Psoas muscle (tissue), 8 donors: ENCODE measurements around the gene LSP1. TPM values are rescaled to one million over a fixed set of nuclear protein-coding genes. Genes with fewer than 3 reads are reported as not detected.

ENCODE experiments used
- ATAC-seq, 4 donors: fragments of 200-7000 bp; cut with Tn5 transposase; one replicate each; pipeline ENCODE4 v1.9.1; 2020; ENCODE audit warnings: moderate library complexity in 3 of 4, mild to moderate bottlenecking in 2 of 4
- DNase-seq, 2 donors: peaks; one replicate each; pipeline ENCODE4 v3.0.0-alpha.2; 2020
- H3K27ac ChIP-seq: fragments of 200-600 bp; one replicate; pipeline ENCODE4 v1.8.0; 2022
- H3K27me3 ChIP-seq, 3 donors: fragments of 200-600 bp in 1 of 3; one replicate each; pipeline versions ENCODE4 v1.6.1 to v1.8.0; 2013 to 2022; ENCODE audit warnings: low read length in 2 of 3, mild to moderate bottlenecking in 2 of 3, moderate library complexity in 1 of 3; ENCODE audit not compliant: insufficient read depth in 3 of 3
- H3K36me3 ChIP-seq, 2 donors: fragments of 200-600 bp in 1 of 2; one replicate each; pipeline versions ENCODE4 v1.6.1 to v1.8.0; 2013 to 2022; ENCODE audit warnings: low read depth in 1 of 2, mild to moderate bottlenecking in 1 of 2, moderate library complexity in 1 of 2; ENCODE audit not compliant: insufficient read depth in 1 of 2
- H3K4me1 ChIP-seq: fragments of 200-600 bp; one replicate; pipeline ENCODE4 v1.8.0; 2022
- H3K4me3 ChIP-seq: fragments of 200-600 bp; one replicate; pipeline ENCODE4 v1.8.0; 2022; ENCODE audit warnings: mild to moderate bottlenecking
- H3K9me3 ChIP-seq: fragments of 200-600 bp; one replicate; pipeline ENCODE4 v1.8.0; 2022
- CTCF ChIP-seq: fragments of 200-600 bp; IDR thresholded peaks from one replicate; pipeline ENCODE4 v1.8.0; 2022; ENCODE audit warnings: antibody characterized with exemption
- WGBS, 3 donors: extraction: QIAGEN DNeasy Blood & Tissue Kit; methylation state at CpG; one replicate each; pipeline versions ENCODE4 v1.1.6 to v1.1.7; 2013; 5-methylcytosine and 5-hydroxymethylcytosine counted together
- intact Hi-C, 2 donors: fragments of 100-400 bp; cut with DNase I; formaldehyde crosslinking; loops; one replicate each; pipeline versions ENCODE4 v1.11.0 to v1.14.2; 2022
- polyA plus RNA-seq, 3 donors: library from polyadenylated mRNA; stranded (reverse); fragments of 200-250 nt; gene quantifications; one replicate each; pipeline ENCODE4 v1.2.3, GENCODE V29; 2013
- total RNA-seq, 4 donors: library from RNA; stranded (reverse); fragmentation: NEBNext Ultra II Directional in 2 of 4; extraction: Animal tissue kit (Norgen Biotek cat#: 25700) in 2 of 4; gene quantifications; one replicate each; pipeline versions ENCODE4 v1.2.1 to v1.2.4, GENCODE V29; 2021 to 2023
- donor health status: healthy with polysubstance abuse.
- donor health status: DM: no; HTN: no; CAD: no; lungs with moderate emphysema.
- donor health status: Bipolar disorder and iron deficiency.
- donor health status: healthy.
- donor health status: DM: yes; HTN: yes; CAD: no.
- donor health status: DM: no; HTN: no; CAD: no.
- donor health status: DM: no; HTN: no; CAD: no.
- donor health status: DM: yes; HTN: yes; CAD: no.

The LSP1 gene
- total and polyA plus RNA-seq, 7 donors, result 7.5 to 27.1 (median 14.4) TPM

- H3K4me3 ChIP-seq, result no peak overlapping the region
- H3K36me3 ChIP-seq, result no peaks in the 10 kb centered on the region
- ATAC-seq, result no peak
- TF ChIP-seq CTCF, result no peak
- no peak overlapping the region for H3K27ac ChIP-seq
- no peaks in the 10 kb centered on the region for H3K9me3 ChIP-seq
- no peaks in the 10 kb centered on the region for H3K27me3 ChIP-seq
- peak in 1 of 2 donors; percentile 46 for DNase-seq
- 84 to 93% (median 89%) methylated on average over 12 of the region's 12 CpGs for WGBS, 3 donors
- intact Hi-C loops, result loop anchor here (2.0 to 10.0 kb wide), 4 partner anchors 47 to 317 kb away; no protein-coding TSS in a partner anchor
- peaks cover 11% of the 10 kb centered on the region for H3K4me1 ChIP-seq
Observed at GRCh38 chr11:1835671-1836010, 17.2 kb upstream of the LSP1 start.

GRCh38 chr11:1836011-1836945, 16.6 kb upstream of the LSP1 start:
- DNase-seq (peak in 1 of 2 donors; percentile 58), ATAC-seq (no peak)
- WGBS, 3 donors, result 91 to 95% (median 93%) methylated on average over 42 to 43 of the region's 43 CpGs
- Histone ChIP-seq H3K9me3 (no peaks in the 10 kb centered on the region), H3K27me3 (no peaks in the 10 kb centered on the region), H3K36me3 (peaks cover 0 to under 1% of the 10 kb centered on the region in 2 donors), H3K4me1 (peaks cover 11% of the 10 kb centered on the region), H3K4me3 (no peak overlapping the region), H3K27ac (no peak overlapping the region)
- intact Hi-C loops, result loop anchor here (2.0 to 10.0 kb wide), 4 partner anchors 46 to 317 kb away; no protein-coding TSS in a partner anchor
- no peak for TF ChIP-seq CTCF

DNA sequence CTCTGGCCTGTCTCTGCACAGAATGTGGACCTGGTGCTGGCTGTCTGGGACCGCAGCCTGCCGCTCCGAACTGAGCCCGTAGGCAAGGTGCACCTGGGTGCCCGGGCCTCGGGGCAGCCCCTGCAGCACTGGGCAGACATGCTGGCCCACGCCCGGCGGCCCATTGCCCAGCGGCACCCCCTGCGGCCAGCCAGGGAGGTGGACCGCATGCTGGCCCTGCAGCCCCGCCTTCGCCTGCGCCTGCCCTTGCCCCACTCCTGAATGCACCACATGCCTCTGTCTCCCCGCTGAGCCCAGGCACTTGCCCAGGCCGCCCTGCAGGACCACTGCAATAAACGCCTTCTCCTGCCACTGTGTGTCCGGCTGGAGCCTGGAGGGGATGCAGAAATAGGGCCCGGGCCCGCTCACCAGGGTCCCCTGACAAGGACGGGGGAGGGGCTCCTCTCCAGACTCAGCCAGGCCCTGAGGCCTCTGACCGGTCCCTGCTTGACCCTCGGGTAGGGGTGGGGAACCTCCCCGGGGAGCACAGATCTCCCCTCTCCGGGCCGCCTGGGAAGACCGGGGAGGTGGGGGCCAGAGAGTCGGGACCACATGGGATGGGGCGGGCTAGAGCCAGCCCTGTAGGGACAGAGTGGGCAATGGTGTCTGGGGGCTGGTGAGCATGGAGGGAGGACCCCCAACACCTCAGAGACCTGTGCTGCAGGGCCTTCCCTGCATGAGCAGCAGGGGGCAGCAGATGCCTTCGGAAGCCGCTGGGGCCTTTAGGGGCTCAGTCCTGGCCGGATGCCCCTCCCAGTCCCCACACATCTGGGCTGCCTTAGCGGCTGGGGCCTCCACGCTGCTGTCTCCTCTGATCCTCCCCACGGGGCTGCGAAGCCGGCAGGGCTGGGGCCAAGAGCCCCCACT, 15.5 kb upstream of the LSP1 start:
- DNase-seq, result peak; percentile 75 to 90
- ATAC-seq, result peak; percentile 34 to 60 (median 48)
- H3K9me3 ChIP-seq, result no peaks in the 10 kb centered on the region
- peaks cover 11% of the 10 kb centered on the region for H3K4me1 ChIP-seq
- H3K36me3 ChIP-seq, result peaks cover 0 to 7% of the 10 kb centered on the region in 2 donors
- WGBS, 3 donors, result 48 to 65% (median 48%) methylated on average over 35 to 38 of the region's 38 CpGs
- peak; percentile 88 for TF ChIP-seq CTCF
- peak overlapping the region; percentile 28 for H3K4me3 ChIP-seq
- peak overlapping the region; percentile 93 for H3K27ac ChIP-seq
- intact Hi-C loops, result loop anchor here (1.0 to 10.0 kb wide), 5 partner anchors 45 to 315 kb away; no protein-coding TSS in a partner anchor
- no peaks in the 10 kb centered on the region for H3K27me3 ChIP-seq

GRCh38 chr11:1838077-1838425, 14.8 kb upstream of the LSP1 start:
- H3K9me3 ChIP-seq, result no peaks in the 10 kb centered on the region
- intact Hi-C loops, result loop anchor here (1.0 to 10.0 kb wide), 4 partner anchors 44 to 314 kb away; no protein-coding TSS in a partner anchor
- no peak for DNase-seq
- peak overlapping the region; percentile 93 for H3K27ac ChIP-seq
- peak overlapping the region; percentile 28 for H3K4me3 ChIP-seq
- TF ChIP-seq CTCF, result no peak
- ATAC-seq, result no peak
- 32 to 43% (median 38%) methylated on average over 10 to 17 of the region's 17 CpGs for WGBS, 3 donors
- H3K27me3 ChIP-seq, result no peaks in the 10 kb centered on the region
- H3K4me1 ChIP-seq, result peaks cover 11% of the 10 kb centered on the region
- peaks cover 0 to 7% of the 10 kb centered on the region in 2 donors for H3K36me3 ChIP-seq
